Upper lobe of right lung (tissue), 1 donor: ENCODE data around the gene CTSL. TPM values are rescaled to one million over a fixed set of nuclear protein-coding genes. Genes with fewer than 3 reads are reported as not detected.
"Not testable (repeated sequence)": the region's sequence is repeated elsewhere in the genome, so short reads cannot be mapped to it uniquely, and the experiment has no call there.

Experiments used
- ATAC-seq: fragments of 200-7000 bp; cut with Tn5 transposase; one replicate; pipeline ENCODE4 v1.9.1; 2020; ENCODE audit warnings: mild to moderate bottlenecking, moderate library complexity
- DNase-seq: peaks from one replicate; pipeline ENCODE4 v3.0.0-alpha.2; 2020
- H3K27ac ChIP-seq: fragments of 200-600 bp; one replicate; pipeline ENCODE4 v1.8.0; 2022
- H3K27me3 ChIP-seq: fragments of 200-600 bp; one replicate; pipeline ENCODE4 v1.8.0; 2022; ENCODE audit warnings: mild to moderate bottlenecking
- H3K36me3 ChIP-seq: fragments of 200-600 bp; one replicate; pipeline ENCODE4 v1.8.0; 2022
- H3K4me1 ChIP-seq: fragments of 200-600 bp; one replicate; pipeline ENCODE4 v1.8.0; 2022
- H3K4me3 ChIP-seq: fragments of 200-600 bp; one replicate; pipeline ENCODE4 v1.8.0; 2022; ENCODE audit warnings: mild to moderate bottlenecking
- H3K9me3 ChIP-seq: fragments of 200-600 bp; one replicate; pipeline ENCODE4 v1.8.0; 2022
- intact Hi-C: fragments of 100-400 bp; cut with DNase I; formaldehyde crosslinking; loops from one replicate; pipeline ENCODE4 v1.11.0; 2022
- total RNA-seq: library from RNA; stranded (reverse); fragmentation: NEBNext Ultra II Directional; extraction: Animal tissue kit (Norgen Biotek cat#: 25700); gene quantifications from one replicate; pipeline ENCODE4 v1.2.1, GENCODE V29; 2021
- TF ChIP-seq, protein P1 (sequence below): fragments of 200-600 bp; IDR thresholded peaks from one replicate; pipeline ENCODE4 v1.8.0; 2022; ENCODE audit warnings: antibody characterized with exemption
- donor health status: DM: no; HTN: yes; CAD: no; lungs with severe emphysema.

The CTSL gene
- total RNA-seq, 1 donor from 2014 or later = 146 TPM

DNA sequence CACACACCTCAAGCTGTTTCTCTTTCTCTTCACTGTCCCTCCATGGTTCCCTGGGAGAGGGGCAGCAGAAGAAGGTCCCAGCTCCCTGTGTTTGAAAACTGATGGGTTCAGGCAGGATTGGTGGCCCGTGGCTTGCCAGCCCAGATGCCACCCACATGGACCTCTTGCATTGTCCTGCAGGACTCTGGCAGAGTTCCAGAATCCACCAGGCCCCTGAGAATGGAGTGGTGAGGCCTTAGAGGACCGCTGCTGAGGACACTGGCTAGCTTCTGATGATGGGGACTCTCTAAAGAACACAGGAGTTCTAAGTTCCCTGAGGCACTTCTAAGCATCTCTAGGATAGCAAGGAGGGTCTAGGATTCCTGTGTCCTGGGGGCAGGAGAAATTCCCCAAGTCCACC is 24.8 kb downstream of the CTSL start:
- H3K4me1 ChIP-seq = no peaks in the 10 kb centered on the region
- DNase-seq = no peak
- H3K4me3 ChIP-seq = no peak overlapping the region
- TF ChIP-seq, protein P1, sequence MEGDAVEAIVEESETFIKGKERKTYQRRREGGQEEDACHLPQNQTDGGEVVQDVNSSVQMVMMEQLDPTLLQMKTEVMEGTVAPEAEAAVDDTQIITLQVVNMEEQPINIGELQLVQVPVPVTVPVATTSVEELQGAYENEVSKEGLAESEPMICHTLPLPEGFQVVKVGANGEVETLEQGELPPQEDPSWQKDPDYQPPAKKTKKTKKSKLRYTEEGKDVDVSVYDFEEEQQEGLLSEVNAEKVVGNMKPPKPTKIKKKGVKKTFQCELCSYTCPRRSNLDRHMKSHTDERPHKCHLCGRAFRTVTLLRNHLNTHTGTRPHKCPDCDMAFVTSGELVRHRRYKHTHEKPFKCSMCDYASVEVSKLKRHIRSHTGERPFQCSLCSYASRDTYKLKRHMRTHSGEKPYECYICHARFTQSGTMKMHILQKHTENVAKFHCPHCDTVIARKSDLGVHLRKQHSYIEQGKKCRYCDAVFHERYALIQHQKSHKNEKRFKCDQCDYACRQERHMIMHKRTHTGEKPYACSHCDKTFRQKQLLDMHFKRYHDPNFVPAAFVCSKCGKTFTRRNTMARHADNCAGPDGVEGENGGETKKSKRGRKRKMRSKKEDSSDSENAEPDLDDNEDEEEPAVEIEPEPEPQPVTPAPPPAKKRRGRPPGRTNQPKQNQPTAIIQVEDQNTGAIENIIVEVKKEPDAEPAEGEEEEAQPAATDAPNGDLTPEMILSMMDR = no peak
- intact Hi-C loops = no loop called here
- no peak overlapping the region for H3K27ac ChIP-seq
- no peaks in the 10 kb centered on the region for H3K27me3 ChIP-seq
- no peaks in the 10 kb centered on the region for H3K9me3 ChIP-seq
- ATAC-seq = no peak
- H3K36me3 ChIP-seq = no peaks in the 10 kb centered on the region

DNA sequence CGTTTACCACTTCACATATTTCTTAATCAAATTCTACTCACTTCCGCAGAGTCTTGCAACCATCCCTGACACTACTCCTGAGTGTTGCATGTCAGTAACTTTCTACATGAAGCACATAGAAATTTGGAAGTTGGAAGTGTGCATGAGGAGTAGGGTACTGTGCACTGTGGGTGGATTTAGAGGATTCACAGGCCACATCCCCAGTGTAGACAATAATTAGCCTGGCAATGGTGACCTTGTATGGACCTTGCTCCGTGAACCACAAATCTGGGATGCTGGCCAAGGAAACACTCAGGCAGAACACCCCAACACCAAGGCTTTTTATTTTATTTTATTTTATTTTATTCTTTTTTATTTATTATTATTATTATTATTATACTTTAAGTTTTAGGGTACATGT is 25.5 kb downstream of the CTSL start:
- Histone ChIP-seq H3K27ac (no peak overlapping the region), H3K36me3 (no peaks in the 10 kb centered on the region), H3K4me1 (no peaks in the 10 kb centered on the region), H3K4me3 (no peak overlapping the region), H3K27me3 (no peaks in the 10 kb centered on the region), H3K9me3 (no peaks in the 10 kb centered on the region)
- intact Hi-C loops = no loop called here
- TF ChIP-seq, protein P1 = no peak
- DNase-seq (no peak), ATAC-seq (no peak)

GRCh38 chr9:87751868-87752267 is 25.9 kb downstream of the CTSL start:
- Histone ChIP-seq H3K9me3 (no peaks in the 10 kb centered on the region), H3K4me3 (no peak overlapping the region), H3K27ac (no peak overlapping the region), H3K36me3 (no peaks in the 10 kb centered on the region), H3K27me3 (no peaks in the 10 kb centered on the region), H3K4me1 (no peaks in the 10 kb centered on the region)
- DNase-seq (no peak), ATAC-seq (no peak)
- TF ChIP-seq, protein P1 = no peak
- intact Hi-C loops = no loop called here

DNA sequence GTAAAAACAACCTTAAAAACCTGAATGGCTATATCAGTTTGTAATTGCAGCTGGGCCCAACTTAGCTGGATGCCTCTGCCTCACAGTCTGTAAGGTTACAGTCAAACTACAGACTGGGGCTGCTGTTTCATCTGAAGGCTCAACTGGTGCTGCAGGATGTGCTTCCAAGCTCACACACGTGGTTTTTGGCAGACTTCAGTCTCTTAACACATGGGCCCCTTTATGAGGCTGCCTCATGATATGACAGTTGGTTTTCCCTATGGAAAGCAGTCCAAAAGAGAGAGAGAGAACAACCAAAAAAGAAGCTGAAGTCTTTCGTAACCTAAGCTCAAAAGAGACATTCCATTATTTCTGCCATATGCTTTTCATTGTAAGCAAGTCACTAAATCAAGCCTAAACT is 27.4 kb downstream of the CTSL start:
- H3K4me3 ChIP-seq = no peak overlapping the region
- intact Hi-C loops = no loop called here
- H3K9me3 ChIP-seq = no peaks in the 10 kb centered on the region
- TF ChIP-seq, protein P1 = no peak
- no peak for ATAC-seq
- no peak for DNase-seq
- H3K36me3 ChIP-seq = no peaks in the 10 kb centered on the region
- no peaks in the 10 kb centered on the region for H3K4me1 ChIP-seq
- no peaks in the 10 kb centered on the region for H3K27me3 ChIP-seq
- no peak overlapping the region for H3K27ac ChIP-seq

DNA sequence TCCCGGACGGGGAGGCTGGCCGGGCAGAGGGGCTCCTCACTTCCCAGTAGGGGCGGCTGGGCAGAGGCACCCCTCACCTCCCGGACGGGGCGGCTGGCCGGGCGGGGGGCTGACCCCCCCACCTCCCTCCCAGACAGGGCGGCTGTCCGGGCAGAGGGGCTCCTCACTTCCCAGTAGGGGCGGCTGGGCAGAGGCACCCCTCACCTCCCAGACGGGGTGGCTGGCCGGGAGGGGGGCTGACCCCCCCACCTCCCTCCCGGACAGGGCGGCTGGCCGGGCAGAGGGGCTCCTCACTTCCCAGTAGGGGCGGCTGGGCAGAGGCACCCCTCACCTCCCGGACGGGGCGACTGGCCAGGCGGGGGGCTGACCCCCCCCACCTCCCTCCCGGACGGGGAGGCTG is 32.4 kb downstream of the CTSL start:
- H3K27me3 ChIP-seq, H3K4me3 ChIP-seq, H3K36me3 ChIP-seq, H3K9me3 ChIP-seq, intact Hi-C loops, H3K27ac ChIP-seq, ATAC-seq, H3K4me1 ChIP-seq, DNase-seq: not testable (repeated sequence)

DNA sequence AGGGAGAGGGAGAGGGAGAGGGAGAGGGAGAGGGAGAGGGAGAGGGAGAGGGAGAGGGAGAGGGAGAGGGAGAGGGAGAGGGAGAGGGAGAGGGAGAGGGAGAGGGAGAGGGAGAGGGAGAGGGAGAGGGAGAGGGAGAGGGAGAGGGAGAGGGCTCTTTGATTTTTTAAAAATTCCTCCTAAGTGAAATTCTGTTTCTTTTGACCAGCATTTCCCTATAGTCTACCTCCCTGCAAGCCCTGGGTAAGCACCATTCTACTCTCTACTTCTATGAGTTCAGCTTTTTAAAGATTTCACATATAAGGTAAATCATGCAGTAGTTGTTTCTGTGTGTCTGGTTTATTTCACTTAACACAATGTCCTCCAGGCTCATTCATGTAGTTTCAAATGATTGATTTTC is 34.1 kb downstream of the CTSL start:
- H3K4me3 ChIP-seq, H3K9me3 ChIP-seq, H3K4me1 ChIP-seq, DNase-seq, ATAC-seq, H3K27ac ChIP-seq, H3K27me3 ChIP-seq, H3K36me3 ChIP-seq, intact Hi-C loops: not testable (repeated sequence)

- TF ChIP-seq, protein P1 = no peak
- ATAC-seq = no peak
- Histone ChIP-seq H3K4me1 (no peaks in the 10 kb centered on the region), H3K9me3 (no peaks in the 10 kb centered on the region), H3K27me3 (no peaks in the 10 kb centered on the region), H3K27ac (no peak overlapping the region), H3K4me3 (no peak overlapping the region), H3K36me3 (no peaks in the 10 kb centered on the region)
- no peak for DNase-seq
- intact Hi-C loops = no loop called here
Measured at GRCh38 chr9:87760529-87760928, 34.6 kb downstream of the CTSL start.
